Astrocyte (in vitro differentiated cells and primary cell): ENCODE data around the gene NCK2.

ENCODE experiments used
- CTCF ChIP-seq: IDR thresholded peaks from 2 replicates; pipeline ENCODE4 v1.5.1; 2011; ENCODE audit warnings: low read depth, mild to moderate bottlenecking, inconsistent platforms, low read length, moderate library complexity; ENCODE audit not compliant: insufficient read depth
- EZH2 ChIP-seq: IDR thresholded peaks from 2 replicates; pipeline ENCODE4 v1.6.1; 2012; ENCODE audit warnings: mild to moderate bottlenecking, low read length, inconsistent platforms; ENCODE audit not compliant: insufficient read depth

- TF ChIP-seq CTCF (no peak), EZH2 (no peak)
These were observed 6.6 kb downstream of the NCK2 start for GRCh38 chr2:105751272-105751671.
